DLD1 (cell line): ENCODE results near the gene TAS2R5.
"Not testable (repeated sequence)": the region's sequence is repeated elsewhere in the genome, so short reads cannot be mapped to it uniquely, and the experiment has no call there.

Experiments used
- in situ Hi-C: cut with HindIII; loops from 2 replicates; pipeline ENCODE4 v1.10.0; 2017; ENCODE audit warnings: low sequenced_read_pairs

The TAS2R5 gene, protein sequence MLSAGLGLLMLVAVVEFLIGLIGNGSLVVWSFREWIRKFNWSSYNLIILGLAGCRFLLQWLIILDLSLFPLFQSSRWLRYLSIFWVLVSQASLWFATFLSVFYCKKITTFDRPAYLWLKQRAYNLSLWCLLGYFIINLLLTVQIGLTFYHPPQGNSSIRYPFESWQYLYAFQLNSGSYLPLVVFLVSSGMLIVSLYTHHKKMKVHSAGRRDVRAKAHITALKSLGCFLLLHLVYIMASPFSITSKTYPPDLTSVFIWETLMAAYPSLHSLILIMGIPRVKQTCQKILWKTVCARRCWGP

DNA sequence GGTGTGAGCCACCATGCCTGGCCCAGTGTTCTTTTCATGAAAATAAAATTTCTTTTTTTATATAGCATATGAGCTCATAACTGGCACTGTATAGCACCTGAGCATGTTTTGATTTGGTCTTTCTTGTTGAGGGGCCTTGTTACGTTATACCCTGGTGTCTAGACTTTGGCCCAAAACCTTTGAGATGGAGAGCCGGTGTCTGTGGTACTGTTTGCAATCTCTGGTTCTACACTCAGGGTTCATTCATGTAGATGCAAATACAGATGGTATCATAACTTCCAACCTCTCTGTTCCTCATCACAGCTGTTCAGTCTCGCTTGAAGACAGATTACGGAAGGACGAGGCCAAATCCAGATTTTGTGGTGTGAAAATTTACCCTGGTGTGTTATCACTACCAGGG, at the start of gene TAS2R5:
TAS2R5 (plus strand) TSS at position 301 of the 400 bp plus-strand sequence. CDS start 145 bp downstream, outside the sequence.
- in situ Hi-C loops = no loop called here

- in situ Hi-C loops = no loop called here
Measured at GRCh38 chr7:141742229-141742628, 47.8 kb upstream of the TAS2R5 start.

GRCh38 chr7:141744131-141744530, 45.9 kb upstream of the TAS2R5 start:
- in situ Hi-C loops = no loop called here

GRCh38 chr7:141748396-141748795, 41.6 kb upstream of the TAS2R5 start:
- in situ Hi-C loops = no loop called here

GRCh38 chr7:141751904-141752303, 38.1 kb upstream of the TAS2R5 start:
- in situ Hi-C loops = not testable (repeated sequence)

DNA sequence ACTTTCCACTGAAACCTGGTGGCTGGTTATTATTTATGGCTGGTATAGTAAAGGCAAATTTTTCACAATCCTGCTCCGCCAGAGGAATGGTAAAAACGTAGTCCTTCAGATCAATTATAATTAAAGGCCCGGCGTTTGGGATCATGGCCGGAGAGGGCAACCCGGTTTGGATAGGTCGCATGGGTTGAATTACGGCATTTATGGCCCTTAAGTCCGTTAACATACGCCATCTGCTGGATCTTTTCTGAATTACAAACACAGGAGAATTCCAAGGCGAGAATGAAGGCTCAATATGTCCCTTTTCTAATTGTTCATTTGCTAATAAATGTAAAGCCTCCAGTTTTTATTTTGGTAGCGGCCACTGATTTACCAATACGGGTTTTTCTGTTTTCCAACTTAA, 37.4 kb upstream of the TAS2R5 start:
- in situ Hi-C loops = no loop called here

- in situ Hi-C loops = no loop called here
Measured at GRCh38 chr7:141754939-141755338, 35.1 kb upstream of the TAS2R5 start.

DNA sequence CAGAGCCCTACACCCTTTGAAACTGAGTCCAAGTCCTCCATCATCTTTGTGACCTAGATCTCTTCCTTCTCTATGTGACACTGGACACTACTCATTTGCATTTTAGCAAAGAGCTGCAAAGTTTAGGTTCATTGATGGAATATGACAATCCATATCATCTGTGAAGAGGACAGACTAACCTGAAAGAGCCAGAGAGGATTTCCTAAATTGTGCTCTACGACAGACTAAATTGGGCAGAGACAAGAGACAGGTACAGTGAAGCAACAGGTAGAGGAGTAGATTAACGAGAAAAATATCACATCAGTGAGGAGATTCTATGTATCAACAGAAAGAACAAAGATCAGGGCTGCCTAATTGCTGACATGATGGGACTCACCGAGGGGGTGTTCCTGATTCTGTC, 26.2 kb upstream of the TAS2R5 start, which contains the start of gene TAS2R3:
TAS2R3 (plus strand) TSS at position 301 of the 400 bp plus-strand sequence; CDS start at position 363, 62 bp downstream.
- in situ Hi-C loops = no loop called here

DNA sequence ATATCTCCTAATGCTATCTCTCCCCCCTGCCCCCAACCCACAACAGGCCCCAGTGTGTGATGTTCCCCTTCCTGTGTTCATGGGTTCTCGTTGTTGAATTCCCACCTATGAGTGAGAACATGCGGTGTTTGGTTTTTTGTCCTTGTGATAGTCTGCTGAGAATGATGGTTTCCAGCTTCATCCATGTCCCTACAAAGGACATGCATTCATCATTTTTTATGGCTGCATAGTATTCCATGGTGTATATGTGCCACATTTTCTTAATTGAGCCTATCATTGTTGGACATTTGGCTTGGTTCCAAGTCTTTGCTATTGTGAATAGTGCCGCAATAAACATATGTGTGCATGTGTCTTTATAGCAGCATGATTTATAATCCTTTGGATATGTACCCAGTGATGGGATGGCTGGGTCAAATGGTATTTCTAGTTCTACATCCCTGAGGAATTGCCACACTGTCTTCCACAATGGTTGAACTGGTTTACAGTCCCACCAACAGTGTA, 19.9 kb upstream of the TAS2R5 start:
- in situ Hi-C loops = not testable (repeated sequence)

DNA sequence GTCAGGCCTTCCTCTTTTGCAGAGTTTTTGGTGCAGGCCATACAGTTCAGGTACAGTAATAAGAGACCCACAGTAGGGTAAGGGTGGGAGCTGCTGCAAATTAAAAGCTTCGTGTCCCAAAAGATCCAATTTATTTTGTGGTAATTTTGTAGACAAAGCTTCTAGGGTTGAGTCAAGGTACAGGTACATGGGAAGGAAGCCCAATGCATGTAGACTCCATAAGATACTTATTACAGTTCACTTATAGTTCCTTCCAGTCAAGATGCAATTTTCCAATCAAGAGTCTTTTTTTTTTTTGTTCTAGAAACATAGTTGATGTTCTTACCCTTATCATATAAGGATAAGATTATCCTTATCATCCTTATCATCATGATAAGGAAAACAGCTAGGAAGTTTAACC, 13.6 kb upstream of the TAS2R5 start, which contains the start of gene TAS2R4:
TAS2R4 (plus strand) TSS at position 301 of the 400 bp plus-strand sequence. CDS start 1,815 bp downstream, outside the sequence.
- in situ Hi-C loops = no loop called here

DNA sequence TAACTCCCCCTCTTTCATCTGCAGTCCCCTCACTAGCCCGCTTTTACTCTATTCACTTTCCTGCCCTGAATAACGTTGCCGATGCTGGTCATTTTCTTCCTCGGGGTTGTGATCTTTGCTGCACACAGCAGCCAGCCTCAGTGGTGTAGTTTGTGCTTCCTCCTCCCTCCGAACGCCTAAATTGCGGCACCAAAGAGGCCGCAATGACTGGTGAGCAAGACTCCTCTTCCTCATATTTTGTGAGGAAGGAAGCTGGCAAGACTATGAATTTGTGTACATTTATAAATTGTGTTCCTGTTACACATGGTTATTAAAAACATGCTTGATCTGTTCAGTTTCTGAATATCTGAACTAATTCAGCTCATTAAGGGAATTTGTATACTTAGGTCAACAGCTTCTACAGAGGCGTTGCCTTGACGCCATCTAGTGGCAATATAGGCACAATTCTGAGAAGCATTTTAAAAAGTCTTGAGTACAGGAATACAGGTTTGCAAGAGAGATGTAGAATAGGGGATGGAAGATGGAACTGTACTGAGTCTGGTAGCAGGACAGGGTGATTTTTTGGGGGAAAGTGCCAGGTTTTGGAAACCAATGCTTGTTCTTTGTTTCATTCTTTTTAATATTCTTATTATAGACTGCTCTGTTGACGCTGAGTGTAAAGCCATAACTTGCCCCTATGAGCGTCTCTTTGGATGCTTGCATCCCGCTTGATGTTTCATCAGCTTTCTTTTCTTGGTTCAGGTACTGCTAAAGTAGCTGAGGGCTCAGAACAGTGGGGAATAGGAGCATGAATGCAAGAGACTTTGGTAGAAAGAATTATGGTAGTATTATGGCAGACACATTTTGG, 4.1 kb upstream of the TAS2R5 start:
- in situ Hi-C loops = no loop called here

- in situ Hi-C loops = no loop called here
Measured at GRCh38 chr7:141788296-141788695, 1.7 kb upstream of the TAS2R5 start.

DNA sequence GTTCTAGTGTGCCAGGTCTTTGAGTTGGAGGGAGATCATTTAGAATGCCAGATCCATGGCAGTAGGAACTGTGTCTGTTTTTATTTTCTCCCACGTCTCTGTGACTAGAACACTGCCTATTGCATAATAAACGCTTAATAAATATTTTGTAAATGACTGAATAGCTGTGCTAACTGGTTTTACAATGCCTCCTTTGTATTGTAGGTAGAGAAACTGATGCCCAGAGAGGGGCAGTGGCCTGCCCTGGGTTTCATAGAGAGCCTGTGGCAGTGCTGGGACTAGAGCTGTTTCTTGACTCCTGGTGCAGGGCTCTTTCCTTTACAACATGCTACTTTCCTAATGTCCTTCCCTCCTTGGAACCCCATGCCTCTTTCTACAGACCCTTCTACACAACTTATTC, 2.5 kb downstream of the TAS2R5 start:
- in situ Hi-C loops = no loop called here

- in situ Hi-C loops = no loop called here
Measured at GRCh38 chr7:141820067-141820466, 30.1 kb downstream of the TAS2R5 start.

DNA sequence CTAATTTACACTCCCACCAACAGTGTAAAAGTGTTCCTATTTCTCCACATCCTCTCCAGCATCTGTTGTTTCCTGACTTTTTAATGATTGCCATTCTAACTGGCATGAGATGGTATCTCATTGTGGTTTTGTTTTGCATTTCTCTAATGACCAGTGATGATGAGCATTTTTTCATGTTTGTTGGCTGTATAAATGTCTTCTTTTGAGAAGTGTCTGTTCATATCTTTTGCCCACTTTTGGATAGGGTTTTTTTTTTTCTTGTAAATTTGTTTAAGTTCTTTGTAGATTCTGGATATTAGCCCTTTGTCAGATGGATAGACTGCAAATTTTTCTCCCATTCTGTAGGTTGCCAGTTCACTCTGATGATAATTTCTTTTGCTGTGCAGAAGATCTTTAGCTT, 32.4 kb downstream of the TAS2R5 start:
- in situ Hi-C loops = not testable (repeated sequence)

DNA sequence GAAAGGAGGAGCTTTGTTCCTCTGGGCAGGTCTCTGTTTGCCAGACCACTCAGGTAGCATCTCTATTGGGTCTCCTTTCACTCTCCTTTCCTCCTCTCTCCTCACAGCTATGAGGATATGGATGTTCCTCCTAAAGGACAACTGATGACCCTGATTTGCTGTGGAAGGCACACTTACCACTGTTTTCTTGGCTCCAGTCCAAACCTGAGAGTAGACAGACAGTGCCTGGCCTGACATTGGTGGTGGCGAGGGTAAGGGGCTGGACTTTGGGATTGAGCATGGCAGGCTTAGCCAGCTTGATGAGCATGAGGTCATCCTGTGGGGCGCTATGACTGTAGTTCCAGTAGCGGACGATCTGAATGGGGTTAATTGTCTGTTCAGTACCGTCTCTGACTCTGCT, 47.7 kb downstream of the TAS2R5 start:
- in situ Hi-C loops = no loop called here

DNA sequence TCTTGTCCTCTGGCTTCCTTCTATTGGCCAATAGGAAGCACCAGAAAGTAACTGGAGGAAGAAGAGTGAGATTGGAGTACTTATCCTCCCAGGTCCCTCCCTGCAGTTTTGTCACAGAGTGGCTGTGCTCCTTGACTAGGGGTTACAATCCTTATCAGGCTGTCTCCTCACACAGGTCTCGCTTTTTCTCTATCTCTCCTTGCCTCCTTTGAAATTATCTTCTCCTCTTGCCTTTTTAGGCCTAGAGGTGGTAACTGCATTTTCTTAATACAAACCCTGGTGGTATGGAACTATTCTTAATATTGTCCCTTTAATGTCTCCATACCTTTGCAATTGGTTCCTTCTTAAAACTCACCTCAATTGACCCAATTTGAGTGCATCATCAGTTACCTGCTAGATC, 48.6 kb downstream of the TAS2R5 start:
- in situ Hi-C loops = no loop called here

DNA sequence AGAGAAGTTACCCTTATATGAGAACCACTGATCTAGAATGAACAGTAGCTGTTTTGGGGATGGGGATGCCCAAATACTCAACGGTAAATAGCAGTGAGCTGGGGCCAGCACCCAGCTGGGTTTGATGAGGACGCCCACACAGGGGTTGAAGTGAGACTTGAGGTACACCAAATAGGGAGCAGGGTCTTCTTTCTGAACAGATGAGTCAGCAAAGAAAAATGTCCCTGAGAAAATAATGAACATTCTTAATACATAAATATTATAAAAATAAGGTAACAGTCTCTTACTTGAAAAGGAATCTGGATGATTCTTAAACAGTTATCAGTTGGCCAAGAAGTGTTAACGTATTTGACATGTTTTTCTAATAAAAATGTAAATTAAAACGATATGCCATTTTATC, 49.2 kb downstream of the TAS2R5 start:
- in situ Hi-C loops = no loop called here

DNA sequence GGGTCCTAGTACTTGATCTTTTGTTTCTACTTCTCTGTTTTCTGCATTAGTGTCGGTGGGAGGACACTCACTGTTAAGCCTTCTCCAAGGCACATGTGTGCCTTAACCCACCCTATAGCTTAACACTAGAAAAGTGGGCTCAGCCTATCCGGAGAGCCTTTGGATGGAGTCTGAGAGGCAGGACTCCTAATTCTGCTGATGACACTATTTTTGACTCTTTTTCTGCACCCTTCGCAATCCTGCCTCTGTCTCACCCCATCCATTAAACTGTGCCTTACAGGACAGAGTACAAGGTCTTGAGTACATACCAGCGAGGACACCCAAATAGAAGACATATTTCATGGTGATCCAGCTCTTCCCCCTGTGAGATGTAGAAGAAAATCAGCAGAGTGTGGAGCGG, 50.7 kb downstream of the TAS2R5 start:
- in situ Hi-C loops = no loop called here
